ENCODE measurements around the gene CDH4.

CDH4 gene

DNA sequence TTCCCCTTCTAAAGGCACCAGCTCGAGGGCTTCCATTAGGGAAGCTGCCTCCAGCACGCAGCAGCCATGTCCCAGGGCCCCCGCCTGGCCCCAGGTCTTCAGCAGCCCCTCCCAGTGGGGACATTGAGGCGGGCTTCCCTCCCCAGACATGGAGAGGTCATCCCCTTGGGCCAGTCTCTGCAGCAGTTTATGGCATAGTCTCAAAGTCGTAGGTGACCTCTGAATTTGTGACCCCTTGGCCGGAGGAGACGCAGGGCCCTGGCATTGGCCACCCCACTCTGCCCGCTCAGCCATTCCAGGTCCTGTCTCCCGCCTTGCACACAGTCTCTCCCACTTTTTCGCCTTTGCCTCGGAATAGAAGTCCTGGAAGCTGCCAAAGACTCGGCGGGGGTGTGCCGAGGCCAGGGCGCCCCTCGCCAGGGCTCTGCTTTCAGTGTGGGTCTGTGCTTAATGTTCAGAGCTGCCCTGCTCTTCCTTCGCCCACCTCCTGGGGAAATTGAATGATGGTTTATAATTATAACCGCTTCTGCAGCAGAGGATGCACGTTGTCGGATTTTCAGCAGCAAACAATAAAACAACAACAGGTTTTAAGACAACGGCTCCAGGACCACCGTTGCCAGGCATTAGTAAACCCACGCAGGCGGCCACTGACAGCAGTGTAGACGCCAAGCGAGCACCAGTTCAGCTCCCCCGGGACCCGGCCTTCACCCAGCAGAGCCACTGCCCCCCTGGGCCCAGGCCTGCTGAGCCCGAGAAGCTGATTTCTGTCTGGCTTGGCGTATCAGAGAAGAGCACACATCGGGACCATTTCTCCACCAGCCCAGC, 626.6 kb downstream of the CDH4 start:
- TF ChIP-seq, protein P1, sequence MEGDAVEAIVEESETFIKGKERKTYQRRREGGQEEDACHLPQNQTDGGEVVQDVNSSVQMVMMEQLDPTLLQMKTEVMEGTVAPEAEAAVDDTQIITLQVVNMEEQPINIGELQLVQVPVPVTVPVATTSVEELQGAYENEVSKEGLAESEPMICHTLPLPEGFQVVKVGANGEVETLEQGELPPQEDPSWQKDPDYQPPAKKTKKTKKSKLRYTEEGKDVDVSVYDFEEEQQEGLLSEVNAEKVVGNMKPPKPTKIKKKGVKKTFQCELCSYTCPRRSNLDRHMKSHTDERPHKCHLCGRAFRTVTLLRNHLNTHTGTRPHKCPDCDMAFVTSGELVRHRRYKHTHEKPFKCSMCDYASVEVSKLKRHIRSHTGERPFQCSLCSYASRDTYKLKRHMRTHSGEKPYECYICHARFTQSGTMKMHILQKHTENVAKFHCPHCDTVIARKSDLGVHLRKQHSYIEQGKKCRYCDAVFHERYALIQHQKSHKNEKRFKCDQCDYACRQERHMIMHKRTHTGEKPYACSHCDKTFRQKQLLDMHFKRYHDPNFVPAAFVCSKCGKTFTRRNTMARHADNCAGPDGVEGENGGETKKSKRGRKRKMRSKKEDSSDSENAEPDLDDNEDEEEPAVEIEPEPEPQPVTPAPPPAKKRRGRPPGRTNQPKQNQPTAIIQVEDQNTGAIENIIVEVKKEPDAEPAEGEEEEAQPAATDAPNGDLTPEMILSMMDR (IDR thresholded peaks at IDR 0.05; ENCODE audit: low read depth, low read length), result no peak
- no peak overlapping the region for H3K4me3 ChIP-seq (ENCODE audit: low read depth, low read length)

DNA sequence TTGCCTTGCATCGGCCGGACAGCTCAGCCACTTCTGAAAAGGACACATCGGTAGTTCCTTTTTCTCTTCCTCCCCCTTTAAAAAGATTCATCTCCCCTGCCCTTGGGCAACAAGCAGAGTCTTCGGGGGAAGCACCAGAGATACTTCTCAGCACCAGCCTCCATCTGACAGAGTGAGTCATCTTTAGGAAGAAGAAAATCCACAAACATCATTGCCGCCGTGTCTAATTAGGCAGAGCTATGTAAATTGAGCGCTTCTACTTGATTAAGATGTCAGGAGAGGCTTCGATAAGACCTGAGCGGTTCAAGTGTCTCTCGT, 627.2 kb downstream of the CDH4 start:
- no peak overlapping the region for H3K4me3 ChIP-seq (ENCODE audit: low read depth, low read length)
- TF ChIP-seq, protein P1 (IDR thresholded peaks at IDR 0.05; ENCODE audit: low read depth, low read length), result no peak

DNA sequence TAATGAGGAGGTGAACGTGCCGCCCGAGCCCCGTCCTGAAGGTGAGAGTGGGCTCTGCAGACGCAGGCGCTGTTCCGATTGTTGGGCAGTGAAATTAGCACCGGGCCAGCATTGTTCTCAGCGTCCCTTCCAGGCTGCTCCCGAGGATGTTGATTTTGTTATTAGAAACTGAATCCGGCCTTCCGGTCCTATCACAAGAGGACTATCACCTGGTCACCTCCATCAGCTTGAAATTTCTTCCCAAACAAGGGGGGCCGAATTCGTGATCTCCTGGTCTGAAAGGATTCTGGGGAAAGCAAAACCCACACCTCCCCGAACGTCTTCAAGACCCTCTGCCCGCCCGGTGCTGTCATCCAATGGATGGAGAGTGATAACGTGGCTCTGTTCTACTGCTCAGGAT, 627.6 kb downstream of the CDH4 start:
- no peak overlapping the region for H3K4me3 ChIP-seq (ENCODE audit: low read depth, low read length)
- TF ChIP-seq, protein P1 (IDR thresholded peaks at IDR 0.05; ENCODE audit: low read depth, low read length), result no peak

DNA sequence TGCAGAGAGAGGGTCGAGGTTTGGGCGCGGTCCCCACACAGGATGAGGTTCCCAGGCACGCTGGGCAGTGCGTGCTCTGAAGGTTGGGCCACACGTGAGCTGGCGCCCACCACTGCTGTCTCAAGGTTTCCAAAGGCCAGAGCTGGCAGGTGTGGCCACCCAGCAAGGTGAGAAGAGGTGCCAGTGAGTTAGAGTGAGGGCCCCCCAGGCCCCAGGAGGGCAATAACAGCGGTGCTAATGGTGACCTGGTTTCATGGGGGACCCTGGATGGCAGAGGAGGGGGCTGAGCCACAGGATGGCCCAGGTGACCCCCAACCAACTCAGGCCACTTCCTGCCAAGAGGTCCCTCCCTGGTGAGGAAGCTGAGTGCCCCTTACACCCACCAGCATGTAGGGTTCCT, 628.6 kb downstream of the CDH4 start:
- TF ChIP-seq, protein P1 (IDR thresholded peaks at IDR 0.05; ENCODE audit: low read depth, low read length), result no peak
- H3K4me3 ChIP-seq (ENCODE audit: low read depth, low read length), result no peak overlapping the region

DNA sequence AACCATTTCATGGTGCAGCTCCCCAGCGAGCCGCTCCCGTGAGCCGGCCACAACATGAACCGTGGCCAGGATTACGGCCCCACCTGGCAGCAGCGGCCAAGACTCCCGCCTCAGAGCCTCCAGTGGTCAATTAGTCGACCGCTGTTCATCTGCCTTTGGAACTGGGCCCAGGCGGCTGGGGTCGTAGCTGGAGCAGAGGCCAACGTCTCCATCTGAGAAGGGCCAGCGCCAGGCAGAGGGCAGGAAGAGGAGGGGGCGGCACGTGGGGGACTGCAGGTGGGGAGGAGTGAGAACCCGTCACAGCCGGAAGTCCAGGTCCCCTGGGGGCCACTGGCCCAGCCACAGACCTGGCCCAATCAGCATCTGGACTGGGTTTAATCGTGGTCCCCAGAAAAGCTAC, 629.4 kb downstream of the CDH4 start:
- H3K4me3 ChIP-seq (ENCODE audit: low read depth, low read length), result no peak overlapping the region
- TF ChIP-seq, protein P1 (IDR thresholded peaks at IDR 0.05; ENCODE audit: low read depth, low read length), result no peak

DNA sequence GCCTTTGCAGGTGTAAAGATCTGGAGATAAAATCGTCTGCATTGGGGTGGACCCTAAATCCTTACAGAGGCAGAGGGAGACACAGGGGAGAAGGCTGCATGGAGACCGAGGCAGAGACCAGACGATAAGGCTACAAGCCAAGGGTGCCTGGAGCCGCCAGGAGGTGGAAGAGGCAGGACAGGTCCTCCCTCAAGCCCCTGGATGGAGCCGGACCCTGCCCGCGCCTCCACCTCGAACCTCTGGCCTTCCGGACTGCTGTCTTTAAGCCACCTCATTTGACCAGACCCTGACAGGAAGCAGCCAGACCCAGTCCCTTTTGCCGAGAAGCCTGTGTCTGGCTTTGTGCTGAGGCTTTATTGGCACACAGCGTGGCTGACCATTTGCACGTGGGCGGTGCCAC, 629.8 kb downstream of the CDH4 start:
- no peak overlapping the region for H3K4me3 ChIP-seq (ENCODE audit: low read depth, low read length)

More for the DNA sequence above, 629.8 kb downstream of the CDH4 start:
- TF ChIP-seq, protein P1 (IDR thresholded peaks at IDR 0.05; ENCODE audit: low read depth, low read length), result no peak
